Putamen (tissue), 1 donor: ENCODE results near the gene LRRC23.

Experiments
- DNase-seq: peaks from one replicate; pipeline ENCODE4 v3.0.0-alpha.2; 2016; ENCODE audit warnings: low spot score

LRRC23 gene

GRCh38 chr12:6957151-6957701 lies 52.6 kb downstream of the LRRC23 start:
- DNase-seq: no peak

- DNase-seq: no peak
Observed at GRCh38 chr12:6957741-6958608, 53.4 kb downstream of the LRRC23 start.

GRCh38 chr12:6958609-6959057 lies 54.0 kb downstream of the LRRC23 start:
- no peak for DNase-seq

GRCh38 chr12:6959058-6959804 lies 54.6 kb downstream of the LRRC23 start:
- DNase-seq: no peak

GRCh38 chr12:6959805-6960592 lies 55.4 kb downstream of the LRRC23 start:
- no peak for DNase-seq

- DNase-seq: no peak
Observed at GRCh38 chr12:6960593-6961277, 56.1 kb downstream of the LRRC23 start.

GRCh38 chr12:6961278-6961694 lies 56.7 kb downstream of the LRRC23 start:
- peak; percentile 70 for DNase-seq

- DNase-seq: no peak
Observed at GRCh38 chr12:6961695-6962284, 57.2 kb downstream of the LRRC23 start.

- no peak for DNase-seq
Observed at GRCh38 chr12:6962285-6963015, 57.8 kb downstream of the LRRC23 start.

- no peak for DNase-seq
Observed at GRCh38 chr12:6963016-6963731, 58.6 kb downstream of the LRRC23 start.
